ENCODE measurements around the gene THUMPD3.

Gene THUMPD3

GRCh38 chr3:9386078-9386459 is 23.2 kb downstream of the THUMPD3 start:
- Histone ChIP-seq H3K4me1 (ENCODE audit: control insufficient read depth, insufficient read depth, low read length) (no peaks in the 10 kb centered on the region), H3K9me3 (ENCODE audit: control insufficient read depth, insufficient read depth, low read length) (no peaks in the 10 kb centered on the region), H3K36me3 (ENCODE audit: control insufficient read depth, insufficient read depth, low read length) (peaks cover 17% of the 10 kb centered on the region; the same call in 1 of the 2 replicates), H3K4me3 (ENCODE audit: low read length) (no peak overlapping the region), H3K27ac (ENCODE audit: low read length) (no peak overlapping the region), H3K27me3 (ENCODE audit: control insufficient read depth, insufficient read depth, low read length) (no peaks in the 10 kb centered on the region)
- no peak for DNase-seq (ENCODE audit: low read depth, low spot score)
- WGBS (ENCODE audit: insufficient coverage, insufficient read length) = no CpG with 5 or more reads among the region's 3 CpGs

GRCh38 chr3:9386501-9387321 is 23.9 kb downstream of the THUMPD3 start:
- Histone ChIP-seq H3K4me3 (ENCODE audit: low read length) (no peak overlapping the region), H3K27ac (ENCODE audit: low read length) (no peak overlapping the region), H3K4me1 (ENCODE audit: control insufficient read depth, insufficient read depth, low read length) (no peaks in the 10 kb centered on the region), H3K27me3 (ENCODE audit: control insufficient read depth, insufficient read depth, low read length) (no peaks in the 10 kb centered on the region), H3K9me3 (ENCODE audit: control insufficient read depth, insufficient read depth, low read length) (no peaks in the 10 kb centered on the region), H3K36me3 (ENCODE audit: control insufficient read depth, insufficient read depth, low read length) (peaks cover 21% of the 10 kb centered on the region; the same call in 1 of the 2 replicates)
- no CpG with 5 or more reads among the region's 1 CpG for WGBS (ENCODE audit: insufficient coverage, insufficient read length)
- no peak for DNase-seq (ENCODE audit: low read depth, low spot score)

- Histone ChIP-seq H3K36me3 (ENCODE audit: control insufficient read depth, insufficient read depth, low read length) (peaks cover 21% of the 10 kb centered on the region; the same call in 1 of the 2 replicates), H3K4me1 (ENCODE audit: control insufficient read depth, insufficient read depth, low read length) (no peaks in the 10 kb centered on the region), H3K27me3 (ENCODE audit: control insufficient read depth, insufficient read depth, low read length) (no peaks in the 10 kb centered on the region), H3K9me3 (ENCODE audit: control insufficient read depth, insufficient read depth, low read length) (no peaks in the 10 kb centered on the region), H3K4me3 (ENCODE audit: low read length) (no peak overlapping the region), H3K27ac (ENCODE audit: low read length) (no peak overlapping the region)
- no peak for DNase-seq (ENCODE audit: low read depth, low spot score)
- no CpG with 5 or more reads among the region's 2 CpGs for WGBS (ENCODE audit: insufficient coverage, insufficient read length)
These were observed 24.4 kb downstream of the THUMPD3 start for GRCh38 chr3:9387322-9387655.

GRCh38 chr3:9388142-9388541 is 25.3 kb downstream of the THUMPD3 start:
- WGBS (ENCODE audit: insufficient coverage, insufficient read length) = no CpG with 5 or more reads among the region's 2 CpGs
- no peak overlapping the region for H3K4me3 ChIP-seq (ENCODE audit: low read length)
- no peak for DNase-seq (ENCODE audit: low read depth, low spot score)
- H3K27ac ChIP-seq (ENCODE audit: low read length) = no peak overlapping the region
- no peaks in the 10 kb centered on the region for H3K4me1 ChIP-seq (ENCODE audit: control insufficient read depth, insufficient read depth, low read length)
- peaks cover 19% of the 10 kb centered on the region; the same call in 1 of the 2 replicates for H3K36me3 ChIP-seq (ENCODE audit: control insufficient read depth, insufficient read depth, low read length)
- no peaks in the 10 kb centered on the region for H3K27me3 ChIP-seq (ENCODE audit: control insufficient read depth, insufficient read depth, low read length)
- no peaks in the 10 kb centered on the region for H3K9me3 ChIP-seq (ENCODE audit: control insufficient read depth, insufficient read depth, low read length)

- no CpG with 5 or more reads among the region's 5 CpGs for WGBS (ENCODE audit: insufficient coverage, insufficient read length)
- no peaks in the 10 kb centered on the region for H3K9me3 ChIP-seq (ENCODE audit: control insufficient read depth, insufficient read depth, low read length)
- H3K36me3 ChIP-seq (ENCODE audit: control insufficient read depth, insufficient read depth, low read length) = peaks cover 18% of the 10 kb centered on the region; the same call in 1 of the 2 replicates
These were observed 25.9 kb downstream of the THUMPD3 start for GRCh38 chr3:9388562-9389272.

GRCh38 chr3:9390265-9390888 is 27.5 kb downstream of the THUMPD3 start:
- no peaks in the 10 kb centered on the region for H3K4me1 ChIP-seq (ENCODE audit: control insufficient read depth, insufficient read depth, low read length)
- WGBS (ENCODE audit: insufficient coverage, insufficient read length) = no CpG with 5 or more reads among the region's 5 CpGs
- peaks cover 19% of the 10 kb centered on the region; the same call in 1 of the 2 replicates for H3K36me3 ChIP-seq (ENCODE audit: control insufficient read depth, insufficient read depth, low read length)
- DNase-seq (ENCODE audit: low read depth, low spot score) = no peak
- H3K4me3 ChIP-seq (ENCODE audit: low read length) = no peak overlapping the region
- no peaks in the 10 kb centered on the region for H3K27me3 ChIP-seq (ENCODE audit: control insufficient read depth, insufficient read depth, low read length)
- H3K9me3 ChIP-seq (ENCODE audit: control insufficient read depth, insufficient read depth, low read length) = no peaks in the 10 kb centered on the region
- H3K27ac ChIP-seq (ENCODE audit: low read length) = no peak overlapping the region

More at GRCh38 chr3:9388562-9389272, 25.9 kb downstream of the THUMPD3 start:
- Histone ChIP-seq H3K4me3 (ENCODE audit: low read length) (no peak overlapping the region), H3K4me1 (ENCODE audit: control insufficient read depth, insufficient read depth, low read length) (no peaks in the 10 kb centered on the region), H3K27ac (ENCODE audit: low read length) (no peak overlapping the region), H3K27me3 (ENCODE audit: control insufficient read depth, insufficient read depth, low read length) (no peaks in the 10 kb centered on the region)
- no peak for DNase-seq (ENCODE audit: low read depth, low spot score)

- Histone ChIP-seq H3K4me1 (ENCODE audit: control insufficient read depth, insufficient read depth, low read length) (no peaks in the 10 kb centered on the region), H3K4me3 (ENCODE audit: low read length) (no peak overlapping the region), H3K27me3 (ENCODE audit: control insufficient read depth, insufficient read depth, low read length) (no peaks in the 10 kb centered on the region), H3K36me3 (ENCODE audit: control insufficient read depth, insufficient read depth, low read length) (peaks cover 19% of the 10 kb centered on the region; the same call in 1 of the 2 replicates), H3K27ac (ENCODE audit: low read length) (no peak overlapping the region), H3K9me3 (ENCODE audit: control insufficient read depth, insufficient read depth, low read length) (no peaks in the 10 kb centered on the region)
- no peak for DNase-seq (ENCODE audit: low read depth, low spot score)
- no CpG with 5 or more reads among the region's 1 CpG for WGBS (ENCODE audit: insufficient coverage, insufficient read length)
These were observed 29.2 kb downstream of the THUMPD3 start for GRCh38 chr3:9392041-9392440.

GRCh38 chr3:9395570-9396300 is 32.9 kb downstream of the THUMPD3 start:
- Histone ChIP-seq H3K36me3 (ENCODE audit: control insufficient read depth, insufficient read depth, low read length) (peaks cover 10% of the 10 kb centered on the region; the same call in 1 of the 2 replicates), H3K27me3 (ENCODE audit: control insufficient read depth, insufficient read depth, low read length) (no peaks in the 10 kb centered on the region), H3K27ac (ENCODE audit: low read length) (no peak overlapping the region), H3K4me1 (ENCODE audit: control insufficient read depth, insufficient read depth, low read length) (no peaks in the 10 kb centered on the region), H3K4me3 (ENCODE audit: low read length) (peak overlapping the region; percentile 64; the same call in 1 of the 2 replicates), H3K9me3 (ENCODE audit: control insufficient read depth, insufficient read depth, low read length) (no peaks in the 10 kb centered on the region)
- WGBS (ENCODE audit: insufficient coverage, insufficient read length) = no CpG with 5 or more reads among the region's 15 CpGs
- no peak for DNase-seq (ENCODE audit: low read depth, low spot score)

GRCh38 chr3:9396301-9396631 is 33.4 kb downstream of the THUMPD3 start:
- H3K36me3 ChIP-seq (ENCODE audit: control insufficient read depth, insufficient read depth, low read length) = peaks cover 7% of the 10 kb centered on the region; the same call in 1 of the 2 replicates
- no peaks in the 10 kb centered on the region for H3K27me3 ChIP-seq (ENCODE audit: control insufficient read depth, insufficient read depth, low read length)
- peak; percentile 58 for DNase-seq (ENCODE audit: low read depth, low spot score)
- no peak overlapping the region for H3K27ac ChIP-seq (ENCODE audit: low read length)
- peak overlapping the region; percentile 64 for H3K4me3 ChIP-seq (ENCODE audit: low read length)
- no peaks in the 10 kb centered on the region for H3K9me3 ChIP-seq (ENCODE audit: control insufficient read depth, insufficient read depth, low read length)
- no peaks in the 10 kb centered on the region for H3K4me1 ChIP-seq (ENCODE audit: control insufficient read depth, insufficient read depth, low read length)
- WGBS (ENCODE audit: insufficient coverage, insufficient read length) = no CpG with 5 or more reads among the region's 25 CpGs
